T-helper 2 cell treated with Interferon-gamma antibody and Interleukin-4, amounts not matched to agents 100 ng/mL and 5 ng/mL, for 36 hours (primary cell): ENCODE data around the gene CSGALNACT2. TPM values are rescaled to one million over a fixed set of nuclear protein-coding genes. Genes with fewer than 3 reads are reported as not detected.

ENCODE experiments used
- intact Hi-C: fragments of 100-400 bp; cut with micrococcal nuclease; formaldehyde crosslinking; loops from one replicate; pipeline ENCODE4 v1.15.1; 2023
- total RNA-seq: library from RNA; stranded (reverse); gene quantifications from 2 replicates; pipeline ENCODE4 v1.2.3, GENCODE V29; 2022

Gene CSGALNACT2
- total RNA-seq, 1 donor from 2014 or later = 35.9 TPM

- intact Hi-C loops = loop anchor here (5.0 to 10.0 kb wide), 2 partner anchors 57 to 445 kb away; partner anchors contain the start of gene ZNF32
Measured at GRCh38 chr10:43199684-43200537, 61.7 kb downstream of the CSGALNACT2 start.

DNA sequence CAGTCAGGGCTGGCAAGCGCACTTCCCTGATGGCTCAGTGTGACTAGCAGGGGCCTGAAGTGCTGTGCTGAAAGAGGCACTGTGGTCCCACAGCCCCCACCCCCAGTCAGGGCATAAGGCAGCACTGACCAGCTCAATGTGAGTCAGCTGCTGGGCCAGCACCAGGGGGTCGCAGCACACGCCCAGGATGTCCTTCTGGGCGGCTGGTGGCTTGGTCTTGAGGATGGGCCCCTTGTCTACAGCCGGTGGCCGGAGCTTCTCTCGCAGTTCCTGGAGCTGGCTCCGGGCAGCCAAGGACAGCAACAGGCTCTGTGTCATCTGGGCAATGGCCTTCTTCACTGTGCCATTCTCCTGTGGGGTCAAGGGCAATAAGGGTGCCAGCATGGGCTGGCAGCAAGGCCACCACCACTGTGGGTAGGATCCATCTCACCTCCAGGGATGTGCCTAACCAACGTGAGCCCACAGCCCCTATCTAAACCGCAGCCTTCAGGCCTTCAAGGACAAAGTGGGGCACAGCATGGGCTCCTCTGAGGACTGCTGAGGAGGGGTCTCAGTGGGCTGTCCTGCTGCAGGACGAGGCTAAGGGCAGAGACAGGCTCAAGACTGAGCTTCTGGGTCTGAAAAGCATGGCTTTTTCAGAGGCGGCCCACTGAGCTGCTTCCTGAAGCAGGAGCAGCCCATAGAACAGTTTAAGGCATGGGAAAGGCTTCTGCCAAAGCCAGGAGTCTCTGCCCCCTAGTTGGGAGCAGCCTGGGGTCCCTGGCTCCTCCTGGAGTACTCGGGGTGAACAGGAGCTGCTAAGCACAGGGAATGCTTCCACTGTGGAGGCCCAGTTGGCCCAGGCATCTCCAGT is 62.5 kb downstream of the CSGALNACT2 start:
- intact Hi-C loops = loop anchor here (5.0 to 10.0 kb wide), 2 partner anchors 57 to 444 kb away; partner anchors contain the start of gene ZNF32

GRCh38 chr10:43201545-43202131 is 63.4 kb downstream of the CSGALNACT2 start:
- intact Hi-C loops = loop anchor here (1.0 to 10.0 kb wide), 3 partner anchors 56 to 443 kb away; partner anchors contain the start of gene ZNF32

DNA sequence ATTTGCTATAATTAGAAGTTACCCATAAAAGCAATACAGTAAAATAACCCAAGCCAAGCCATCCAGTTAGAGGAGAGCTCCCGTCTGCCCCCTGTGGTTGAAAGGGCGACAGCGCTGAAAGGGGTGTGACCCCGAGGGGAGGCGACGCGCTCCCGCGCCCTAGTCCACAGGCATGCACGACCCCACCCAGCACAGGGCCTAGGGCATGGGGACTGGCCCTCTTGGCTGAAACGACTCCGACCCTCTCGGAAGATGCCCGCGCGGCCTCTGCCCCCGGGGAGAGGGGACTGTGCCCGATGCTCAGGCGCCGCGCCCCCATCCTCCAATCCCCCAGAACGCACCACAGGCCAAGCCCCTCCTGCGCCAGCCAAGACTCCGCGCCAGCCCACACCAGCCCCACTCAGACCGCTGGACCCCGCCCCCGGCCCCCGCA is 64.0 kb downstream of the CSGALNACT2 start:
- intact Hi-C loops = loop anchor here (1.0 to 10.0 kb wide), 3 partner anchors 55 to 443 kb away; partner anchors contain the start of gene ZNF32

DNA sequence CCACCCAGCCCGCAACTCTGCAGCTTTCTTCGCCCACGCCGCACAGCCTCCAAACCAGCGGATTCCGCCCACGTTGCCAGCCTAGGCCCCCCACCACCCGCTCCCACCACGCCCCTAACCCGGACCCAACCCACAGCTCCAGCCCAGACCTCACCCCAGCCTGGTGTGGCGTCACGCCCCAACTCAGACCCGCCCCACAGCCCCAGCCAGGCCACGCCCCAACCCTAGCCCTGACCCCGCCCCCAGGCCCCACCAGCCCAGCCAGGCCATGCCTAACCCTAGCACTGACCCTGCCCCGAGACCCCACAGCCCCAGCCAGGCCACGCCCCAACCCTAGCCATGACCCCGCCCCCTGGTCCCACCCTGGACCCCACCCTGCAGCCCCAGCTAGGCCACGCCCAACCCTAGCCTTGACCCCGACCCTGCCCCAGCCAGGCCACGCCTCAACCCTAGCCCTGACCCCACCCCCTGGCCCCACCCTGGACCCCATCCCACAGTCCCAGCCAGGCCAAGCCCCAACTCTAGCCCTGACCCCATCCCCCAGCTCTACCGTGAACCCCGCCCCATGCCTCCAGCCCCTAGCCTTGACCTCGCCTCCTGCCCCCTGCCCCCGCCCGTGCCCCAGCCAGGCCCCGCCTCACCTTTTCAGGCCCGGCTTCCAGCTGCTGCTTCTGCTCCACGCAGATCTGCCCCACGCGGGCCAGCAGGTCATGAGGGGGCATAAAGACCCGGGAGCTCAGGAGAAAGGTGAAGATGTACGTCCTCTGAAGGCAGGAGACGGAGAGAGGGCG is 64.6 kb downstream of the CSGALNACT2 start:
- intact Hi-C loops = loop anchor here (1.0 to 10.0 kb wide), 3 partner anchors 54 to 442 kb away; partner anchors contain the start of gene ZNF32

DNA sequence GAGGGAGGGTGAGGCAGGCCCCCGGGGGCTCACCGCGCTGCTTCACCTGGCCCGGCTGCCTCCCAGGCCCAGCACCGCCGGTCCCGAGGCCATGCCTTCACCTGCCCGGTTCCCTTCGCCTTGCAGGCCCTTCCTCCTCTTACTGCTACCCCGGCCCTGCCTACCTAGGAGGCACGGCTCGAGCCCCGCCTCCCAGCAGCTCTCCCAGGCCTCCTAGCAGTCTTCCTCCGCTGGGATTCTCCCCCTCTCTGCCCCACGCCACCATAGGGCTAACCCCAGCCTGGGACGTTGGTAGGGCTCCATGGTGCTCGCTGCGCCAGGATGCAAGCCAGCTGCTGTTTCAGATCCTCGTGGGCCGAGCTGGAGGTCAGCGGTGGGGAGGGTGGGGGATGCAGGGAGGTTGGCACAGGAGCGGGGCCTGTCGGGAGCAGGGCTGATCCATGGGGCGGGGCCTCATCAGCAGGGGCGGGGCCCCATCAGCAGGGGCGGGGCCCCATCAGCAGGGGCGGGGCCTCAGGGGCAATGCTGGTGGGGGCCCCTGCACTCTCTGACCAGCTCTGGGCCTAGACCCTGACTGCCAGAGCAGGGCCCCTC is 65.3 kb downstream of the CSGALNACT2 start:
- intact Hi-C loops = loop anchor here (2.0 to 10.0 kb wide), 3 partner anchors 54 to 441 kb away; partner anchors contain the start of gene ZNF32

GRCh38 chr10:43204042-43204942 is 66.0 kb downstream of the CSGALNACT2 start:
- intact Hi-C loops = loop anchor here (2.0 to 10.0 kb wide), 3 partner anchors 53 to 441 kb away; partner anchors contain the start of gene ZNF32

DNA sequence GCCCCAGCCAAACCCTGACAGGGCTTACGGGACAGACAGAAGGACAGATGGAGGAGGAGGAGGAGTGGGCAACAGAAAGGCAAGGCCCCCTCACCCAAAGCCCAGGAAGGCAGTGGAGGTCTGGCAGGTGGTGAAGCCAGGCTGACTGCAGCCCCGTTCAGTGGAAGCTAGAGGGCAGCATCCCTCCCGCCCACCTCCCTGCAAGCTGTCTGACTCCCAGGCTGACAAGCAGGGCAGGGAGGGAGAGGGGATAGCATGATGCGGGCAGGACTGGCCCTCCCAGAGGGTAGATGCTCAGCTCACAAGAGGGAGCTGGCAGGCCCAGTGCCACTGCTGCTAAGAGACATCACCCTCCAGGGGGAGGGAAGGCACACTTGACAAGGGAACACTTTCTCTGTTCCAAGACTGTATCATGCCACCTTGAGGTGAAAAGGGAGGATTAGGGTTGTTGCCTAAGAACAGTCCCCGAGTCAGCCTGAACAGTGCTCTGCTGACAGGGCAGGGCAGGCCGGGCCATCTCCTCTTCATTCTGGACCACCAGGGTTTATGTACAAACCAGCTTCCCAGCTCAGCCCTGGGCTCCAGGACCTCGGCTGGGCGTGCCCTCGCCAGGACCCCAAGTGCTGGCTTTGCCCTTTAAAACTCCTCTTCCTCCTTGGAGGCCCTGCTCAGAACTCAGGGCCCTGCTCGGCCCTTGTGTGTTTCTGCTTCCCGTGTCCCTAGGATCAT is 66.9 kb downstream of the CSGALNACT2 start:
- intact Hi-C loops = loop anchor here (1.0 to 10.0 kb wide), 5 partner anchors 52 to 440 kb away; partner anchors contain the start of gene ZNF32

- intact Hi-C loops = loop anchor here (1.0 to 10.0 kb wide), 4 partner anchors 142 to 439 kb away; partner anchors contain the start of gene ZNF32
Measured at GRCh38 chr10:43205681-43206390, 67.6 kb downstream of the CSGALNACT2 start.

DNA sequence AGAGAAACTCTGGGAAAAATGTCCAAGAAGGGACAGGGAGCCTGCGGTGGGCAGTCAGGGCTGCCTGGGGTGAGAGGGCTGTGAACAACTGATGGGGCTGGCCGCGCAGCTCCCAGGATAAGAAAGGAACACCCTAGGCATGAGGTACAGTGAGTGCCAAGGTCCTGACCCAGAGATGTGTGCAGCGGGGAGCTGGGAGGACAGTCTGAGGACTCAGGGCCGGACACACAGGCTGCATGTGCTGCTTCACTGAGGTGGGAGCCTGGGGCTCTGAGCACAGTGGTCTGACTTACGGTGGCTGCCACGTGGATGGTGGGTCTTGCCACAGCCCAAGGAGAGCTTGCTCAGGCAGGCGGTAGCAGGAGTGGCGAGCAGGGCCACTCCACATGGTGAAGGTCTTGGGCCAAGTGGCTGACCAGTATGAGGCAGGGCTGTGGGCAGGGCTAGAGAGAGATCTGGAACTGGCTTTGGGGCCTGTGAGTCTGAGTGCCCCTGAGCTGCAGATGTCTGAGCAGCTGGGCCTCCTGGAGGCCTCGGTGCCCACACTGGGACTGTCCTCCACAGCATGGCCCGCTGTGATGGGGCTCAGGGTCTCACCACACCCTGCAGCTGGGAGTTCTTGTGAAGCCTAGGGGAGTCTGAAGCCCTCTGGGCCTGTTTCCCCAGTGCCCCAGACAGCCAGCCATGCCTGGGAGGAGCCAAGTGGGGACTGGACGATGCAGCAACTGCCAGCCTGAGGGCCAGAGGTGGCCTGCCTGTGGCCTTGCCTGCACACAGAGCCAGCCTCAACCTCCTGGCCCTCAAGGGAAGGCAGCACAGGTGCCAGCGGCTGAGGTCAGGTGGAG is 68.4 kb downstream of the CSGALNACT2 start:
- intact Hi-C loops = loop anchor here (5.0 to 10.0 kb wide), 2 partner anchors 156 to 438 kb away; partner anchors contain the start of gene ZNF32

DNA sequence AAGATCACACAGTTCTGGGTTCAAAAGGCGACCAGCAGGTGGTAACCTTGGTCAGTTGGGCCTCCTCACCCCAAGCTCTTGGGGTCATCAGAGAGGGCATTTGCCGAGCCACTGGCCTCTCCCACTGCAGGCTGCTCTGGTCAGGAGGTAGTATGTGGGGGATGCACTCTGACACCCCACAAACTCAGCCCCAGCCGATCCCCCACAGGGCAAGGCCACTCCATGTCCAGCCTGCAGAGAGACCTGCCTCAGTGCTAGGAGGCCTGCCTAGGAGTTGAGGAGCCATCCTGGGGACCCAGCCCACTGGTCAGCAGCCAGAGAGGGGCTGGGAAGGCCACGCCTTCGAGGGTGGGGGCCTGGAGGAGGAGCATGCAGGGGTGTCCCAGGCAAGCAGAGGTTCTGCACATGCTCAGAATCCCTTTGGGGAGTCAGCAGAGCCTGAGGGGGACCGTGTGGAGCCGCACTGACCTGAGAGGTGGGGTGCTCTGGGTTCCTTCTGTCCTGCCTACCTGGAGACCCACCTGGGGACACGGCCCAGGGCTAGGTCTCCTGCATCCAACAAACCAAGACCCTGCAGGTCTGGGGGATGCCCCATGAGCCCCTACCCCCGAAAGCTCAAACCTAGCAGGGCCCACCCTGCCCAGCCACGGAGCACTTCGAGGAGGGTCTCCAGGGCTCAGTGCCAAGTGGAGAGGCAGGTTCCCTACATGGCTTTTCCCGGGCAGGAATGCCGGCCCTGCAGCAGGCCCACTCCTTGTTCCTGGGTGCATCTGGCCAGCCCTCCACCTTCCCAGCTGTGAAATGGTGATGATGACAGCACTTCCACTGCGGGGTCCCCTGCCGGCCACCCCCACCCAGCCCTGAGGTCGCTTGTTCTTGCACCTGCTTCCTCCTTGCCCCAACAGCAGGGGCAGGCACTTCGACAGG is 70.2 kb downstream of the CSGALNACT2 start:
- intact Hi-C loops = loop anchor here (5.0 to 10.0 kb wide), 2 partner anchors 154 to 436 kb away; partner anchors contain the start of gene ZNF32

DNA sequence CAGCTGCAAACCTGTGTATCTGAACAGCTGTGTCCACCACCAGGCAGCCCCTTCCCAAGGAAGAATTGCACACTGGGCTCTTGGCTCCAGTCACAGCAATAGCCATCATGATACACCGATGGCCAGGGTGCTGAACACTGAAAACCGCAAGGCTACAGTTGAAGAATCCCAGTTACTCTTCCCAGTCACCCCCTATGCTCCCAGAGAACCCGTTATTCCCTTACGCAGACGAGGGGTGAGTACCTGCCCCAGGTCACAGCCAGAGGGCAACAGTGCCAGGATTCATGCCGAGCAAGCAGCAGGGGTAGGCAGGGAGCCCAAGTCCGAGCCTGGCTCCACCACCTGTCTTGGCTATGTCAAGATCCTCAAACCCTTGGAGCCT is 70.8 kb downstream of the CSGALNACT2 start:
- intact Hi-C loops = loop anchor here (5.0 to 10.0 kb wide), 2 partner anchors 153 to 436 kb away; partner anchors contain the start of gene ZNF32

- intact Hi-C loops = loop anchor here (5.0 to 10.0 kb wide), 2 partner anchors 153 to 435 kb away; partner anchors contain the start of gene ZNF32
Measured at GRCh38 chr10:43209651-43210141, 71.5 kb downstream of the CSGALNACT2 start.

DNA sequence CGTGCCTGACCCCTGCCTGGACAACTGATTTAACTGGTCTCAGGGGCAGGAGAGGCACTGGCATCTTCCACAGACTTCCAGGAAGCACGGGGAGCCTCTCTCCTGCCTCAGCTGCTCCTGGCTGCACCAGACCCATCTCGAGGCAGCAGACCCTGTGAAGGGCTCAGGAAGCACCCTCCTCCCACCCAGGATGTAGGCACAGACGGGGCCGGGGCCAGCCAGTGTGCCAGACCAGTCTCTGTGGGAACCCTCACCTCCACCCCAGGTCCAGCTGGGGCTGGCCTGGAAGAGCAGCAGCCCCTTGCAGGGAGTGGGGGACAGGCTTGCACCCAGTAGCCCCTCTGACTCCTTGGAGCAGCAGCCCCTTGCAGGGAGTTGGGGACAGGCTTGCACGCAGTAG is 72.3 kb downstream of the CSGALNACT2 start:
- intact Hi-C loops = no loop called here

DNA sequence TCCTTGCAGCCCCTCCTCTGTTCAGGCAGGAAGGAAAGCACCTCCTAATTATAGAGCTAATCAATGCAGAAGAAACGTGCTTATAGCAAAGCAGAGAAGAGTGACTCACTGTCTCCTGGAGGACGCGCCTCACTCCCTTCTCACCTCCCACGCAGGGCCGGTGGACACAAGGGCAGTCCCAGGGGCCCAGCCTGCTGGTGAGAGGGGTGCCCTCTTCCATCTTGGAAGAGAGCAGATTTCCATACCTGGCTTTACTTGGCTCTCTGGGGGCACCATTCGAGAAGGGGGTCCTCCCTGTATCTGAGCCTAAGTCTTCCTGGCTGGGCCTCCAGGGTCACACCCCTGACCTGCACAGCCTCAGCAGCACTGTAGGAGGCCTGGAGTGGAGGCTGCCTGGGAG is 72.8 kb downstream of the CSGALNACT2 start:
- intact Hi-C loops = no loop called here
